GM12873 (cell line): ENCODE measurements around the gene TAP1.

ENCODE experiments used
- CTCF ChIP-seq: IDR thresholded peaks from 2 replicates; pipeline ENCODE4 v1.5.1; 2012; ENCODE audit warnings: low read depth, mild to moderate bottlenecking, moderate library complexity, low read length, control low read depth; ENCODE audit not compliant: insufficient read depth; ENCODE audit errors: missing control alignments

Gene TAP1

GRCh38 chr6:32809171-32809570, 44.3 kb downstream of the TAP1 start:
- no peak for TF ChIP-seq CTCF

- TF ChIP-seq CTCF, result no peak
These were observed 46.4 kb downstream of the TAP1 start for GRCh38 chr6:32807020-32807580.

GRCh38 chr6:32803416-32803815, 50.1 kb downstream of the TAP1 start:
- TF ChIP-seq CTCF, result no peak

- TF ChIP-seq CTCF, result no peak
These were observed 53.8 kb downstream of the TAP1 start for GRCh38 chr6:32799740-32800139.

GRCh38 chr6:32799168-32799567, 54.3 kb downstream of the TAP1 start:
- TF ChIP-seq CTCF, result no peak

GRCh38 chr6:32796848-32797776, 56.4 kb downstream of the TAP1 start:
- TF ChIP-seq CTCF, result peak; percentile 84
